K562 (cell line): Measurements from ENCODE around the gene TNIK. TPM values are rescaled to one million over a fixed set of nuclear protein-coding genes. Genes with fewer than 3 reads are reported as not detected.

Experiments
- ATAC-seq: fragments of 200-7000 bp; cut with Tn5 transposase; 3 replicates; pipeline ENCODE4 v1.9.1; 2020; ENCODE audit warnings: moderate library complexity
- BruUV-seq: library from RNA; stranded (reverse); fragments of 400-500 nt; replicated peaks from 2 replicates; lab custom pipeline; 2021; lab: Mats Ljungman, UMichigan
- CTCF ChIA-PET: fragments of 300-600 bp; formaldehyde crosslinking; extraction: SDS; loops from one replicate; lab custom pipeline; 2021; ENCODE audit warnings: low intra/inter-chr PET ratio; lab: Yijun Ruan, JAX
- POLR2A ChIA-PET: fragments of 300-600, 350-650 bp; sonication (Branson Sonifier 250); formaldehyde crosslinking; extraction: SDS; loops from one replicate; lab custom pipeline; 2021; ENCODE audit warnings: antibody characterized with exemption, inconsistent platforms; lab: Yijun Ruan, JAX
- DNase-seq, 4 experiments: peaks; one replicate each; pipeline versions ENCODE4 v3.0.0 to v3.0.0-alpha.2; 2011 to 2018; ENCODE audit warnings: low spot score in 3 of 4, mixed read lengths in 3 of 4; ENCODE audit errors: extremely low read depth in 1 of 4
- FAIRE-seq: peaks from 2 replicates; lab custom pipeline; 2011; peaks lifted over from hg19 to GRCh38; lab: Jason Lieb, UNC
- H2AFZ ChIP-seq: 2 replicates; pipeline ENCODE4 v1.6.0; 2011; ENCODE audit warnings: low read depth, low read length, control low read depth, inconsistent platforms
- H3K27ac ChIP-seq: fragments of 200-600 bp; 3 replicates; pipeline ENCODE4 v1.8.0; 2011; ENCODE audit warnings: low read depth, mild to moderate bottlenecking, control low read depth, inconsistent platforms, low read length, moderate library complexity, mixed read lengths; ENCODE audit errors: extremely low read depth
- H3K27me3 ChIP-seq, 2 experiments: fragments of 300-600 bp in 1 of 2; 2 replicates in 1 of 2; 3 replicates in 1 of 2; pipeline versions ENCODE4 v1.6.0 to v1.8.0; 2011; ENCODE audit warnings: inconsistent platforms in 2 of 2, low read length in 2 of 2, mild to moderate bottlenecking in 1 of 2, mixed read lengths in 1 of 2, moderate library complexity in 1 of 2; ENCODE audit not compliant: control insufficient read depth in 2 of 2, insufficient read depth in 2 of 2
- H3K36me3 ChIP-seq: fragments of 300-600 bp; 3 replicates; pipeline ENCODE4 v1.8.0; 2011; ENCODE audit warnings: mild to moderate bottlenecking, low read length, inconsistent platforms; ENCODE audit not compliant: control insufficient read depth, insufficient read depth
- H3K4me1 ChIP-seq, 2 experiments: fragments of 200-600 bp in 1 of 2; replicated peaks in 1 of 2; 2 replicates in 1 of 2; 3 replicates in 1 of 2; pipeline versions ENCODE4 v1.5.1 to v1.8.0; 2011; ENCODE audit warnings: inconsistent platforms in 2 of 2, low read length in 2 of 2, mild to moderate bottlenecking in 1 of 2, mixed read lengths in 1 of 2, moderate library complexity in 1 of 2; ENCODE audit not compliant: control insufficient read depth in 2 of 2, insufficient read depth in 2 of 2
- H3K4me2 ChIP-seq: 2 replicates; pipeline ENCODE4 v1.6.1; 2011; ENCODE audit warnings: low read length, control low read depth, inconsistent platforms, mixed read lengths; ENCODE audit not compliant: insufficient read depth
- H3K4me3 ChIP-seq: fragments of 200-600 bp; sonication (generic), shearing (Covaris generic); 2 replicates; pipeline ENCODE4 v1.5.1; 2016; ENCODE audit warnings: control low read depth, inconsistent platforms
- H3K79me2 ChIP-seq: fragments of 200-600 bp; 3 replicates; pipeline ENCODE4 v1.8.0; 2011; ENCODE audit warnings: low read length, inconsistent platforms; ENCODE audit not compliant: control insufficient read depth, insufficient read depth
- H3K9ac ChIP-seq, 2 experiments: 2 replicates each; pipeline versions ENCODE4 v1.6.0 to v1.6.1; 2011; ENCODE audit warnings: low read depth in 2 of 2, low read length in 2 of 2, control low read depth in 1 of 2, inconsistent platforms in 1 of 2, mild to moderate bottlenecking in 1 of 2, mixed read lengths in 1 of 2; ENCODE audit not compliant: insufficient read depth in 1 of 2
- H3K9me1 ChIP-seq: one replicate; pipeline ENCODE4 v1.6.0; 2011; ENCODE audit warnings: inconsistent platforms, mild to moderate bottlenecking, low read length, moderate library complexity; ENCODE audit not compliant: control insufficient read depth, insufficient read depth
- H3K9me3 ChIP-seq: replicated peaks from 2 replicates; pipeline ENCODE4 v1.5.1; 2011; ENCODE audit warnings: low read depth, low read length, inconsistent platforms; ENCODE audit not compliant: control insufficient read depth, insufficient read depth
- H4K20me1 ChIP-seq: replicated peaks from 2 replicates; pipeline ENCODE4 v1.6.1; 2011; ENCODE audit warnings: low read length, inconsistent platforms, mixed read lengths; ENCODE audit not compliant: control insufficient read depth, insufficient read depth
- ARID4B ChIP-seq: sonication (generic); formaldehyde crosslinking; IDR thresholded peaks from 2 replicates; pipeline ENCODE4 v1.8.0; 2022; ENCODE audit warnings: mild to moderate bottlenecking, missing genetic modification reagents
- BCOR ChIP-seq: fragments of 450-650 bp; IDR thresholded peaks from 2 replicates; pipeline ENCODE4 v1.6.1; 2016
- COPS2 ChIP-seq: fragments of 450-650 bp; conservative IDR thresholded peaks from 2 replicates; pipeline ENCODE4 v1.6.1; 2016; ENCODE audit warnings: mild to moderate bottlenecking, moderate library complexity
- FOSL1 ChIP-seq: fragments of 200-800 bp; sonication (Bioruptor generic); conservative IDR thresholded peaks from 2 replicates; pipeline ENCODE4 v1.6.1; 2016; ENCODE audit warnings: missing genetic modification characterization, missing compliant biosample characterization
- ILK ChIP-seq: fragments of 450-650 bp; IDR thresholded peaks from 2 replicates; pipeline ENCODE4 v1.6.1; 2016; ENCODE audit warnings: missing genetic modification characterization, low read depth, mild to moderate bottlenecking, missing compliant biosample characterization, moderate library complexity, borderline replicate concordance
- KDM1A ChIP-seq, 2 experiments: fragments of 450-650 bp; IDR thresholded peaks; 2 replicates each; pipeline ENCODE4 v1.6.1; 2016; ENCODE audit warnings: mild to moderate bottlenecking in 2 of 2
- RBM25 ChIP-seq: fragments of 200-400 bp; formaldehyde crosslinking; IDR thresholded peaks from 2 replicates; pipeline ENCODE4 v1.6.1; 2018; ENCODE audit warnings: low read length, low read depth, moderate library complexity; ENCODE audit not compliant: severe bottlenecking
- TEAD2 ChIP-seq: fragments of 450-650 bp; IDR thresholded peaks from 2 replicates; pipeline ENCODE4 v1.6.1; 2016; ENCODE audit warnings: missing genetic modification characterization, control low read depth, missing compliant biosample characterization
- ZKSCAN1 ChIP-seq: fragments of 150-350 bp; IDR thresholded peaks from 2 replicates; pipeline ENCODE4 v1.6.1; 2016; ENCODE audit warnings: low read depth, low read length
- WGBS: fragments of 100-300 bp; shearing (Covaris generic); methylation state at CpG from one replicate; pipeline ENCODE4 v1.1.6; 2016; ENCODE audit warnings: low coverage, mixed read lengths; ENCODE audit not compliant: insufficient coverage; ENCODE audit errors: missing lambda C conversion rate; 5-methylcytosine and 5-hydroxymethylcytosine counted together
- in situ Hi-C: fragments of 300-500 bp; cut with MboI; formaldehyde crosslinking; loops from 4 replicates; pipeline ENCODE4 v1.15.0; 2018; ENCODE audit warnings: inconsistent platforms, mixed read lengths
- intact Hi-C: fragments of 100-400 bp; cut with micrococcal nuclease; formaldehyde crosslinking; loops from 2 replicates; pipeline ENCODE4 v1.14.2; 2022
- polyA plus RNA-seq, 8 experiments: library from polyadenylated mRNA; depleted of rRNA in 4 of 8; stranded (reverse) in 5 of 8; unstranded in 3 of 8; fragments of >200 nt; fragmentation: Nextera tagmentation in 2 of 8; fragmentation: Illumina TruSeq in 1 of 8; extraction: Ambion mirVana in 2 of 8; extraction: Trizol in 1 of 8; gene quantifications; 2 replicates each; pipeline versions ENCODE4 v1.2.1 to v1.2.3, GENCODE V29; 2011 to 2014; ENCODE audit warnings: inconsistent platforms in 1 of 8, missing spikeins in 1 of 8
- total RNA-seq, 7 experiments: library from RNA; depleted of rRNA in 6 of 7; stranded (reverse); fragments of >200 nt in 6 of 7; fragmentation: Illumina TruSeq in 2 of 7; extraction: Trizol in 2 of 7; gene quantifications; 2 replicates each; pipeline versions ENCODE4 v1.2.1 to v1.2.3, GENCODE V29; 2011 to 2021; ENCODE audit warnings: low replicate concordance in 1 of 7
- TF ChIP-seq, protein P1 (sequence below): fragments of 450-650 bp; IDR thresholded peaks from 2 replicates; pipeline ENCODE4 v1.7.0; 2016; ENCODE audit warnings: borderline replicate concordance
- TF ChIP-seq, protein P2 (sequence below), 2 experiments: fragments of 450-650 bp in 1 of 2; sonication (generic) in 1 of 2; formaldehyde crosslinking in 1 of 2; IDR thresholded peaks in 1 of 2; conservative IDR thresholded peaks in 1 of 2; 2 replicates each; pipeline versions ENCODE4 v1.6.1 to v1.8.1; 2016 to 2023; ENCODE audit warnings: mild to moderate bottlenecking in 2 of 2, moderate library complexity in 2 of 2, inconsistent platforms in 1 of 2, missing genetic modification reagents in 1 of 2

Gene TNIK
- total and polyA plus RNA-seq, 9 of the 15 experiments (the other 6 are each of a cell fraction or from before 2014, with no cell fraction given), result 6.6 to 39.0 (median 24.7) TPM

DNA sequence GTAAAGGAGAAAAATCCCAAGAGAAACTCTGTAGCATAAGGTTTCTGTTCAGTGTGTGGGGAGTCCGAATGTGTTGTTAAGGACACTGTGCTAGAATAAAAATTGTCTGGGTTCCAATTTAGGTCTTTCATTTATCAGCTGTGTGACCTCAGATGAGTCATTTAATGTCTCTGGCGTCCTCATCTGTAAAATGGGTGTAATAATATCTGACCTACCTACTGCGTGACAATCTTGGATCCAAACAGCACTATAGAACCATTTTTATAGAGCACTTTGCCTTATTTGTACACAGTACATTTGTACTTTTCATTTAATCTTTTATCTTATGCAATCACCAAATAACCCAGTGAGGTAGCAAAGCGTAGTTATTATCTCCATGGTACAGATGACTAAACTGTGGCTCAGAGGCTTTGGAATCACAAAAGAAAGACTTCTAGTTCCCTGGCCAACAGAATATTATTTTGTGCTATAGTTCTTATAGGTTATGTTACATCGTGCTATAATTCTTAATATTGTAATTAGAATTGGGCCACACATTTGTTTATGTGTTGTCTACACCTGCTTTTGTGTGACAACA is 46.6 kb upstream of the TNIK start:
- BruUV-seq, result no TSS peak
- Histone ChIP-seq H4K20me1 (no peaks in the 10 kb centered on the region), H3K27ac (no peak overlapping the region), H3K27me3 (no peaks in the 10 kb centered on the region), H3K4me2 (no peak overlapping the region), H3K4me3 (no peak overlapping the region), H3K9ac (no peak overlapping the region), H2AFZ (no peak overlapping the region), H3K36me3 (no peaks in the 10 kb centered on the region; the same call in 2 of the 3 replicates), H3K9me3 (peaks cover 4% of the 10 kb centered on the region; the same call in 1 of the 2 replicates), H3K4me1 (peaks cover 0 to 22% of the 10 kb centered on the region in 2 experiments; a peak in 3 of 5 replicates), H3K79me2 (no peaks in the 10 kb centered on the region), H3K9me1 (no peaks in the 10 kb centered on the region)
- ATAC-seq (no peak), FAIRE-seq (no peak), DNase-seq (no peak)
- intact Hi-C loops (no loop called here), in situ Hi-C loops (no loop called here)
- ChIA-PET CTCF (no interaction called here), POLR2A (interaction anchor here (1.0 kb wide), 1 partner anchor 17 kb away, joined by 4 read pairs; no protein-coding TSS in a partner anchor)
- TF ChIP-seq RBM25 (peak; percentile 91), FOSL1 (tag) (peak; percentile 75), KDM1A (IDR thresholded peaks at IDR 0.05) (peak; percentile 12 to 70; a peak in 2 of 4 replicates), ILK (no peak), COPS2 (no peak), ARID4B (CRISPR knock-in tag) (no peak), TEAD2 (no peak), BCOR (peak; percentile 67), ZKSCAN1 (0 out of 2 replicates have a peak, but pooled peaks have one; percentile 52)
- TF ChIP-seq, protein P1, sequence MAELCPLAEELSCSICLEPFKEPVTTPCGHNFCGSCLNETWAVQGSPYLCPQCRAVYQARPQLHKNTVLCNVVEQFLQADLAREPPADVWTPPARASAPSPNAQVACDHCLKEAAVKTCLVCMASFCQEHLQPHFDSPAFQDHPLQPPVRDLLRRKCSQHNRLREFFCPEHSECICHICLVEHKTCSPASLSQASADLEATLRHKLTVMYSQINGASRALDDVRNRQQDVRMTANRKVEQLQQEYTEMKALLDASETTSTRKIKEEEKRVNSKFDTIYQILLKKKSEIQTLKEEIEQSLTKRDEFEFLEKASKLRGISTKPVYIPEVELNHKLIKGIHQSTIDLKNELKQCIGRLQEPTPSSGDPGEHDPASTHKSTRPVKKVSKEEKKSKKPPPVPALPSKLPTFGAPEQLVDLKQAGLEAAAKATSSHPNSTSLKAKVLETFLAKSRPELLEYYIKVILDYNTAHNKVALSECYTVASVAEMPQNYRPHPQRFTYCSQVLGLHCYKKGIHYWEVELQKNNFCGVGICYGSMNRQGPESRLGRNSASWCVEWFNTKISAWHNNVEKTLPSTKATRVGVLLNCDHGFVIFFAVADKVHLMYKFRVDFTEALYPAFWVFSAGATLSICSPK, result no peak
- TF ChIP-seq, protein P2, sequence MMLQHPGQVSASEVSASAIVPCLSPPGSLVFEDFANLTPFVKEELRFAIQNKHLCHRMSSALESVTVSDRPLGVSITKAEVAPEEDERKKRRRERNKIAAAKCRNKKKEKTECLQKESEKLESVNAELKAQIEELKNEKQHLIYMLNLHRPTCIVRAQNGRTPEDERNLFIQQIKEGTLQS (IDR thresholded peaks at IDR 0.05), result 0 out of 2 replicates have a peak, but pooled peaks have one; percentile 20
- TF ChIP-seq, protein P2 (CRISPR knock-in tag; conservative IDR thresholded peaks at IDR 0.05), result no peak
- WGBS, result 66% methylated on average over 5 of the region's 5 CpGs
